PFSK-1 (cell line): ENCODE data around the gene PRMT7.

Experiments
- FOXP2 ChIP-seq: optimal IDR thresholded peaks from 2 replicates; pipeline ENCODE3; 2011; ENCODE audit warnings: borderline replicate concordance, control low read depth, inconsistent platforms; ENCODE audit not compliant: insufficient read depth; ENCODE audit errors: extremely low read length, extremely low read depth
- POLR2AphosphoS5 ChIP-seq: IDR thresholded peaks from 2 replicates; pipeline ENCODE4 v1.6.1; 2012; ENCODE audit warnings: low read depth, mild to moderate bottlenecking, control low read depth, low read length, moderate library complexity
- REST ChIP-seq, 2 experiments: IDR thresholded peaks; 2 replicates each; pipeline versions ENCODE4 v1.6.1 to v1.8.0; 2011 to 2012; ENCODE audit warnings: low read depth in 2 of 2, low read length in 2 of 2, control low read depth in 1 of 2, inconsistent platforms in 1 of 2, mild to moderate bottlenecking in 1 of 2, moderate library complexity in 1 of 2; ENCODE audit not compliant: insufficient read depth in 1 of 2
- SIN3A ChIP-seq: IDR thresholded peaks from 2 replicates; pipeline ENCODE4 v1.6.1; 2012; ENCODE audit warnings: mild to moderate bottlenecking, low read length, moderate library complexity, borderline replicate concordance; ENCODE audit not compliant: insufficient read depth
- TAF1 ChIP-seq: IDR thresholded peaks from 2 replicates; pipeline ENCODE4 v1.6.1; 2012; ENCODE audit warnings: low read length, control low read depth, borderline replicate concordance; ENCODE audit not compliant: insufficient read depth

PRMT7 gene

GRCh38 chr16:68375801-68376536 lies 65.2 kb downstream of the PRMT7 start:
- TF ChIP-seq POLR2AphosphoS5 = no peak
- no peak for TF ChIP-seq TAF1
- no peak for TF ChIP-seq FOXP2

GRCh38 chr16:68376590-68376989 lies 65.8 kb downstream of the PRMT7 start:
- TF ChIP-seq SIN3A (no peak), REST (IDR thresholded peaks at IDR 0.05; ENCODE audit: insufficient read depth in 1 of 2, low read depth in 2 of 2, low read length in 2 of 2) (no peak), POLR2AphosphoS5 (no peak), FOXP2 (no peak), TAF1 (no peak)

DNA sequence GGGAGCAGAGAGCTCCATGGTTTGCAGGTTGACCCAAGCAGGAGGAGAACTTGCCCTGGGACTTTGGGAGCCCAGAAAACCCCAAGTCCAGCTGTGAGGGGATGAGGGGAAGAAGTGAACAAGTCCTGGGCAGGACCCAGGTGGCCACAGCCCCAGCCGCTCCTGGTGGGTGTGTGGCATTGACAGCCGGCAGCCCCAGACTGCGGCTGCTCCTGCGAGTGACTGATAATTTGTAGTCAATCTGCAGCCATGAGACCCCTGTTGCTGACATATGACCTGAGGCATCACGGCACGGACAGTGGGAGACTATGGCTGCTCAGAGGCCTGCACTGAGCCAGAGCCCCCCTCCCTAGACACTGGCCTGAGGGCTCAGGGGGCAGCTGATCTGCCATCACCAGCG lies 66.4 kb downstream of the PRMT7 start:
- TF ChIP-seq FOXP2 = no peak
- TF ChIP-seq POLR2AphosphoS5 = no peak
- no peak for TF ChIP-seq REST (IDR thresholded peaks at IDR 0.05; ENCODE audit: insufficient read depth in 1 of 2, low read depth in 2 of 2, low read length in 2 of 2)
- TF ChIP-seq TAF1 = no peak
- no peak for TF ChIP-seq SIN3A

GRCh38 chr16:68377667-68378393 lies 67.0 kb downstream of the PRMT7 start:
- no peak for TF ChIP-seq REST (IDR thresholded peaks at IDR 0.05; ENCODE audit: insufficient read depth in 1 of 2, low read depth in 2 of 2, low read length in 2 of 2)
- TF ChIP-seq POLR2AphosphoS5 = no peak
- no peak for TF ChIP-seq SIN3A
- TF ChIP-seq TAF1 = no peak
- no peak for TF ChIP-seq FOXP2

- TF ChIP-seq POLR2AphosphoS5 = no peak
- no peak for TF ChIP-seq TAF1
- TF ChIP-seq FOXP2 = no peak
- TF ChIP-seq SIN3A = no peak
- TF ChIP-seq REST (IDR thresholded peaks at IDR 0.05; ENCODE audit: insufficient read depth in 1 of 2, low read depth in 2 of 2, low read length in 2 of 2) = no peak
Measured at GRCh38 chr16:68378436-68379415, 67.9 kb downstream of the PRMT7 start.
